HG02759 (cell line): Measurements from ENCODE around the gene ANKRD52.
"Not testable (repeated sequence)": the region's sequence is repeated elsewhere in the genome, so short reads cannot be mapped to it uniquely, and the experiment has no call there.

ENCODE experiments used
- ATAC-seq: cut with Tn5 transposase; IDR thresholded peaks from one replicate; pipeline ENCODE4 v1.9.1; 2021; ENCODE audit warnings: mild to moderate bottlenecking, moderate library complexity; ENCODE audit not compliant: unreplicated experiment

Gene ANKRD52

DNA sequence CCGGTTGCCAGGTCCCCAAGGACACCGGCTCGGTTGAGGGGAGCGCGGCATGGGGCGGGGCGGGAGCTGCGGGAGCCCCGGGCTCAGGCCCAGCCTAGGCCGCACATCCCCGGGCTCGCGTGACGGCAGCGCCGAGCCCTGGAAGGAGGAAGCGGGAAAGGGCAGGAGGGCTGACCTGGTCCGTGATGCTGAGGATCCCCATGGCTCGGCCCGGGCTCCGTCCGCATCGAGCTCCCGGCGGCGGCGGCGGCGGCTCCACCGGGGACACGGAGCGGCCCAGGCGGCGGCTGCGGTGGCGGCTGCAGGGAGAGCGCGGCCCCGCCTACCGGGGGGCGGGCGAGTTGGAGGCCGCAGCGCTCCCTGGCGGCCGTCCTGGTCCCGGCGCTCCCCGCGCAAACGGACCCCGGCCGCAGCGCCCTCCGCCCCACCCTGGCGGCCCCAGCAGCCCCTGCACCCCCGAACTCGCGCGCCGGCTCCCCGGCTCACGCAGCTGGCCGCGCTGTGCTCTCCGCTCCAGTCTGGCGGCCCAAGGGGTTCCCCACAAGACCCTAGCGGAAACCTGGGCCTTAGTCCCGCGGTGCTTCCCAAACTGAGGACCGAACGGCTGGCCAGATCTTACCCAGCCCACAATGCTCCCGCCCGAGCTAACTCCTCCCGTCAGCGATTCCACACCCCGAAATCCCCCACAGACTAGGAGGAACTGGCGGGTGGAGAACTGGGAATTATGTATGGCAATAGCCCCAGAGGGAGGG lies at the start of gene ANKRD52:
ANKRD52 (minus strand) TSS at position 317 of the 752 bp plus-strand sequence; CDS start at position 202, 115 bp downstream.
- peak; percentile 94 for ATAC-seq

DNA sequence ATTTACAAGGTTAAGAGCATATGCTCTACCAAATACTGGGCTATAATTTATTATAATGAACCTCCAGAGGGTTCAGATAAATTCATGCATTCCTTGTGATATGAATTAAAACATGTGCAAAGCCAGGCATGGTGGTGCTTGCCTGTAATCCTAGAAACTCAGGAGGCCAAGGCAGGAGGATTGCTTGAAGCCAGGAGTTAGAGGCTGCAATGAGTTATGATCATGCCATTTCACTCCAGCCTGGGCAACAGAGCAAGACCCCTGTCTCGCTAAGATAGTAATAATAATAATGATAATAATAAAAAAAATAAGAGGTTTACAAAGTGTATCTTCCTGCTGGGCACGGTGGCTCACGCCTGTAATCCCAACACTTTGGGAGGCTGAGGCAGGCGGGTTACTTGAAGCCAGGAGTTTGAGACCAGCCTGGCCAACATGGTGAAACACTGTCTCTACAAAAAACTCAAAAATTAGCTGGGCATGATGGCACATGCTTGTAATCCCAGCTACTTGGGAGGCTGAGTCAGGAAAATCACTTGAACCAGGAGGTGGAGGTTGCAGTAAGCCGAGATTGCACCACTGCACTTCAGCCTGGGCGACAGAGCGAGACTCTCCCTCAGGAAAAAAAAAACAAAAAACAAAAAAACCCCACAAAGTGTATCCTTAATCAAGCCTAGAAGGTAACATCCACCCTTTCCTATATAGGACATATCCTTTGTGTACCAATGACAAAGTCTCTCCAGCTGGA lies 49.2 kb upstream of the ANKRD52 start:
- ATAC-seq: no peak

DNA sequence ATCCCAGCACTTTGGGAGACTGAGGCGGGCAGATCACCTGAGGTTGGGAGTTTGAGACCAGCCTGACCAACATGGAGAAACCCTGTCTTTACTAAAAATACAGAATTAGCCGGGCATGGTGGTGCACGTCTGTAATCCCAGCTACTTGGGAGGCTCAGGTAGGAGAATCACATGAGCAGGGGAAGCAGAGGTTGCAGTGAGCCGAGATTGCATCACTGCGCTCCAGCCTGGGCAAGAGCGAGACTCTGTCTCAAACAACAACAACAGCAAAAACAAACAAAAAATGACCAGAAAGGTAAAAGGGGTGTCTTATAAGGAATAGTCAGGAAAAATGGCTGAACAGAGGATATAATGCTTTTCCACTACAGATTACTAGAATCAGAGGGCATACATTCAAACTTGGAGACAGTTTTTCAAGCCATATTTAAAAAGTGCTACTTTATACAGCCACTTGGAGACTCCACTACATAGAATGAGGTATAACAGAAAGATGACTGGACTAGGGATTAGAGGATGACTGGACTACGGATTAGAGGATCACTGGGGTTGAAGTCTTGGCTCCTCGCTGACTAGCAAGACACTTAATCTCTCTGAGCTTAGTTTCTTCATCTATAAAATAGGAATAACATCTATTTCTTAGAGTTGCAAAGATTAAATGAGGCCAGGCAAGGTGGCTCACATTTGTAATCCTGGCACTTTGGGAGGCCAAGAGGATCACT lies 46.8 kb upstream of the ANKRD52 start:
- ATAC-seq: no peak

DNA sequence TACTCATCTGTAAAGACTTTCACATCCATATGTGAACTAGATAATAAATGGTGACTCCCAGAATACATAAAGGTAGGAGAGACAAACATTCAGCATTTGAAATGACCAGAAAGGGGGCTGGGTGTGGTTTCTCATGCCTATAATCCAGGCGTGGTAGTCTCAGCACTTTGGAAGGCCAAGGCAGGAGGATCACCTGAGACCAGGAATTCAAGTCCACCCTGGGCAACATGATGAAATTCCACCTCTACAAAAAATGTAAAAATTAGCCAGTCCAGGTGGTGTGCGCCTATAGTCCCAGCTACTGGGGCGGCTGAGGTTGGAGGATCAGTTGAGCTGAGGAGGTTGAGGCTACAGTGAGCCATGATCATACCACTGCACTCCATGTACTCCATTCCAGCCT lies 46.1 kb upstream of the ANKRD52 start:
- ATAC-seq: no peak

DNA sequence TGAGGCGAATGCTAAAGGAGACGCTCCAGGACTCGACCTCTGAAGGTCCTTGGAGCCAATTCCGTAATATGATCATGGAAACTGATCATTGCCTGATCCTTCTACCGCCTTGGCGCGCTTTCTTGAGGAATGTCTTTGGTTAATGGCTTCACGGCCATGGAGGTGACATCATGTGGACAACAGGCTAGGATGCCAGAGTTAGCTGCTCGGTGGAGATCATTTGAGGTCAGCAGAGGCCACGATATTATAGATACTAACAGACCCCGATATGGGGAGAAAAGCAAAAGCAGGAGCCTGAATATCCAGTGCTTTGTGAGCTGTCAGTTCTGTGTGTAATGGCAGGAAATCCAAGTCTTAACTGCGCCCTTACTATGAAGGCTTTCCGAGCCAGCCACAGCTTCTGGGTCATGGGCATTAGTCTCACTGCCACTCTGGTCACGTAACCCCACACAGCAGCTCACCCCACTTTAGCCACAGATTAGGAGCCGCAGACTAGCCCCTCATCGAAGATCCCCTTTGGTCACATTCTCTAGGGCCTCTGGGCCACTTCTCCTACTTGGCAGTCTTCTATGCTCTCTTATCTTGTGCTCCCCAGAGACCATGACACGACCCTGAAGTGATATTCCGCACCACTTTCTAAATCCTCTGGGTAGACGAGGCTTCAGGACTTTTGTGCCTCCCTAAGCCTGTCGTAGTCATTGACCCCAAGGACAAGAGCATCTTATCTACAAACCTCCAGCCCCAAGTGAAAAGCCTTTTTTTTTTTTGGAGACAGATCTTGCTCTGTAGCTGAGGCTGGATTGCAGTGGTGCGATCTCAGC lies 42.7 kb upstream of the ANKRD52 start:
- ATAC-seq: no peak

DNA sequence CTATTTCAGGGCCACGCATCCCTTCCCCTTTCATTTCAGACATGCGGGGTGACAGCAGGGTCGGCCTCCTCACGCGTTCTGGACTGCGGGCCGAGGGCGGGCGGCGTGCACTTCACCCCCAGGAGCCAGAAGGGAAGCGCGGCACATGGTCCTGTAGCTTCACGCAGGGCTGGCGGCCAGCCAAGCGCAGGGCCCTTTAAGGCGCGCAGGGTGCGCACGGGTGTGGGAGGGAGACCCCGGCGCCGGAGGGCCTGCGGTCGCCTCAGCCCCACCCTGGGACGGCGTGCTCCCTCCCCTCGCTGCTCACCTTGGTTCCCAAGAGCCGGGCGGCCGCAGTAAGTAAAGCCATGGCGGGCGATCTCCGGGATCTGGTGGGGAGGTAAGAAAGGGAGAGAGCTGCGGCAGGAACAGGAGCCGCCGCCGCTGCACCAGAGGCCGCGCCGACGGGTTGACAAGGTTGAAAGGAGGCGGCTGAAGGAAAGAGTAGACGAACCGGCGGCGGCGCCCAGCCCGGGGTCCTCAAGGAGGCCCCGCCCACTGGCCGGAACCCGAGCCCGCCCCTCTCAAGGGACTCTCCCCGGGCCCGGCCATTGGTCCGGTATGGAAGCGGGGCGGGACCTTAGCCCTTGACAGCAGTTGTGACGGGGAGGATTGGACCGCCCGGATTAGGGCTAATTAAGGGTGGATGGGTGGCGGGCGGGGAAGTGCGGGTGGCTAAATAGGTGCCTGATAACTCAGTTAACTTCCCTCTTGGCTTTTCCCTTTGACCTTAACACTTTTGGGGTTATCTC lies 41.9 kb upstream of the ANKRD52 start, which contains the start of gene CS:
CS (minus strand) TSS at position 478 of the 791 bp plus-strand sequence; CDS start at position 349, 129 bp downstream.
- ATAC-seq: peak; percentile 92

DNA sequence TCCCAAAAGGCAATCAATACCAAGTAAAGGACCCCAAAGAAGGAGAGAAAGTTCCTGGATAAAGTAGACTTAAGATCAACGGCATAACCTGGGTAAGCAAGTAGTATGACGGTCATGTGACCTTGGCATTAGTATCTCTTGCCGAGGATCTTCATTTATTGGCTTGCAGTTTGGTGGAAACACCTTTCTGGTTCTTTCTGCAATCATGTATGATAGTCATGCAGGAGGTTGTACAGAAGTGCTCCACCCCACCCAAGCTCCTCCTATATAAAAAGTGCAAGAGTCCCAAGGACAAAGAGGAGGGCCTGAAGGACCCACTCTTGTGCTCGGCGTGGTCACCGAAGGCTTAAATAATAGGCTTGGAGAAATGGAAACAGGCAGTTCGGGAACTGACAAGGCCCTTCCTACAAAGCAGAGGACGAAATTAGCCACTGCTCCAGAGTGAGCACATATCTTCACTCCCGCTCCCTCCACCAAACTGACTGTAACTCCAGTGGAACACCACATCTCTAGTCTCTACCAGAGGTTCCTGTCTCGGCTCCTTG lies 41.2 kb upstream of the ANKRD52 start:
- no peak for ATAC-seq

DNA sequence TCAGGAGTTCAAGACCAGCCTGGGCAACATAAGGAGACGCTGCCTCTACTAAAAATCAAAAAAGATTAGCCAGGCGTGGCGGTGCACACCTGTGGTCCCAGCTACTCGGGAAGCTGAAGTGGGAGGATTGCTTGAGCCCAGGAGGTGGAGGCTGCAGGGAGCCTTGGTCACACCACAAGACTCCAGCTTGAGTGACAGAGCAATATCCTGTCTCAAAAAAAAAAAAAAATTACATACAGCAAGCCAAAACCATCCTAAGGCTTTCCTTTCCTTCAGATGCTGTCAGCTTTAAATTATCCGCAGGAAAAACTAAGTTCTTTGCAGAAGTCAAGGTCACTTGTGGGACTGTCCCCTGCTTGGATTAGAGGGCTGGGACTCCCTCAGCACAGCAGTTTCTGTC lies 40.6 kb upstream of the ANKRD52 start:
- no peak for ATAC-seq

DNA sequence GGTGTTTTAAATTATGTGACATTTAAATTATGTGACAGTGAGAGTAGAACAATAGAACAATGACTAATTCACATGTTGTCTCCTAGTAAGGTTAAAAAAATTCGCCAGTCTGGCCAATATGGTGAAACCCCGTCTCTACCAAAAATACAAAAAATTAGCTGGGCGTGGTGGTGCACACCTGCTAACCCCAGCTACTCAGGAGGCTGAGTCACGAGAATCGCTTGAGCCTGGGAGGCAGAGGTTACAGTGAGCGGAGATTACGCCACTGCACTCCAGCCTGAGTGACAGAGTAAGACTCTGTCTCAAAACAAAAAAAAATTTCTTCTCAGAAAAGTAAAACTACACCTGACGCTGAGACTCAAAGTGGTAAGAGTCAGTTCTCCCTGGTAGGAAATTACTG lies 39.2 kb upstream of the ANKRD52 start:
- ATAC-seq: no peak

DNA sequence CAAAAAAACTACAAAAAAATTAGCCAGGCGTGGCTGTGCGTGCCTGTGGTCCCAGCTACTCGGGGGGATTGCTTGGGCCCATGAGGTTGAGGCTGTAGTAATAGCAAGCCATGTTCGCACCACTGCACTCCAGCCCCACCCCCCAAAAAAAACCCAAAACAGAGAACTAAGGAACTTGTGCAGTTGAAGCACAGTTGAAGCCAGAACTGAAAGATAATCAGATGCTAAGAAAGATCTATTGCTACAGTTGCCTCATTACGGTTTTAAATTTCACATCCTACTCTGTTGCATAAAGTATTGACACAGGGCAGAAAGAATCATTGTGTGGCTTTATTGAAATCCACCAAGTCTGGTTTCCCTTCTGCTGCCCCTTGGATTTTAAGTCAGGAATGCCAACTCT lies 38.1 kb upstream of the ANKRD52 start:
- ATAC-seq: no peak

DNA sequence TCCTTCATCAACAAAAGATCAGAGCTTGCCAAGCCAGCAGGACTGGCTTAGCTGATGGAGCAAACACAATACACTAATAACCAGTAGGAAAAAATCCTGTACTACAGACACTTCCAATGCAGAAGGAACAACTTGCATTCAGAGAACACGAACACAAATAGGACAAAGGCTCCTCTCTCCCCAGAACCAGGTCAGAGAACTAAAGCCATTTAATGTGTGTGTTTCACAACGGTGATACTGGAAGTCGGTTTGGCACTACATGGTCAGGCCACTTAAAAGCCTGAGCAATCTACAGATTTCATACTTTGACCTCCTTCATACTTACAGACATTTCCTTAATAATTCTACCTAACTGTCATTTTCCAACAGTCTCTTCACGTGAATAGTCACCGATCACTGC lies 35.6 kb upstream of the ANKRD52 start:
- no peak for ATAC-seq

DNA sequence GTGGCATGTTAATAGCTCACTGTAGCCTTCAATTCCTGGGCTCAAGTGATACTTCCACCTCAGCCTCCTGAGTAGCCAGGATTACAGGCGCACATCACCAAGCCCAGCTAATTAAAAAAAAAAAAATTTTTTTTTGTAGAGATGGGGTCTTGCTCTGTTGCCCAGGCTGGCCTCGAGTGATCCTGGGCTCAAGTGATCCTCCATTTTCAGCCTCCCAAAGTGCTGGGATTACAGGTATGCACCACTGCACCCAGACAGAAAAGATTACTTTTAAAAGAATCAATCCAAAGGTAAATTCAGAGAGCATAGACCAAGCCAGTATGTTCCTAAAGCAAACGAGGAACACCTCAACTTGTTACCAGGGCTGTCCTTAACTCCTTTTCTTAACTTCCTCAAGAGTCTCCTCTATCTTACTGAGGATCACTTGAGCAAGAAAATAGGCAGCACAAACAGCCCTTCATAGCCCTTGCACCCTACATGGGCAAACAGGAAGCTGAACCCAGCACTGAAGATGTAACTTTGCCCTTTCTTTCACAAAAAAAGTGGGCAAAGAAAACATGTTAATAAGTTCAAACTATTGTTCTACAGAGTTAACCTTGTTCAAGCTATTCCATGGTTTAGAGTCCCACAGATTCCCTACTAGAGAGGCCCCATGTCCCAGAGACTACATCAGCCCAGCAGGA lies 30.7 kb upstream of the ANKRD52 start:
- ATAC-seq: no peak

DNA sequence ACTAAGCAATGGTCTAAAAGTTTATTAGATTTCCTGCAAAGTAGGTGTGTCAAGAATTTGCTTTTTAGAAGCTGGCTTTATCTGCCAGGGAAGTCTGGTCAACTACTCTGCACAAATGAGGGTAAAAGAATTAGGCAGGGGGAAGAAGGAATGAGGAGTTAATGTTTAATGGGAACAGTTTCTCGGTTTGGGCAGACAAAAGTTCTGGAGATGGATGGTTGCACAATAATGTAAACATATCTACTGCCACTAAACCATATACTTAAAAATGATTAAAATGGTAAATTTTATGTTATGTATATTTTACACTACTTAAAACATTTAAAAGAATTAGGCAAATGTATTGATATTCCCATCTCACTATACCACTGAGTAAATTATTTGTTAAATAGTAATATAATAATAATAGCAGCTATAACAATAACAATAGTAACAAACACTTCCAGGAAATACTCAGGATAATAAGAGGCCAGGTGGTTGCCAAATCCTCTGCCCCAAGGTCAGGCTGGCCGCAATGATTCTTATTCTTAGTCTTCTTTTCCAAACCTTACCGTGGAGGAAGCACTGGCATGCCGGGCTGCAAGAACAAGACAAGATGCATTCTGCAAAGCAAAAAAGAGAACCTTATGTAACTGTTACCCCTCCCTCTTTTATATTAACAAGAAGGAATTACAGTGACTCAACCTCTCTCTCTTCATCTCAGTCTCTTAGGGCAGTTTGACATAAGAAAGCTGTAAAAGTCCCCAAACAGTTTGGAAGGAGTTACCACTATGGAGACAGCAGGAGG lies 28.1 kb upstream of the ANKRD52 start:
- ATAC-seq: no peak

DNA sequence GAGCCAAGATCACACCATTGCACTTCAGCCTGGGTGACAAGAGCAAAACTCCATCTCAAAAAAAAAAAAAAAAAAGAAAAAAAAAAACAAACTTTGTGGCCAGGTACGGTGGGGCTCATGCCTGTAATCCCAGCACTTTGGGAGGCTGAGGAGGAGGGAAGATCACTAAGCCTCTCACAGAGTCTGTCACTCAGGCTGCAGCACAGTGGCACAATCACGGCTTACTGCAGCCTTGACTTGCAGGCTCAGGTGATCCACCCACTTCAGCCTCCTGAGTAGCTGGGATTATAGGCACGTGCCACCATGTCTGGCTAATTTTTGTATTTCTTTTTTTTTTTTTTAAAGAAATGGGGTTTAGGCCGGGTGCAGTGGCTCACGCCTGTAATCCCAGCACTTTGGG lies 26.1 kb upstream of the ANKRD52 start:
- ATAC-seq: not testable (repeated sequence)

DNA sequence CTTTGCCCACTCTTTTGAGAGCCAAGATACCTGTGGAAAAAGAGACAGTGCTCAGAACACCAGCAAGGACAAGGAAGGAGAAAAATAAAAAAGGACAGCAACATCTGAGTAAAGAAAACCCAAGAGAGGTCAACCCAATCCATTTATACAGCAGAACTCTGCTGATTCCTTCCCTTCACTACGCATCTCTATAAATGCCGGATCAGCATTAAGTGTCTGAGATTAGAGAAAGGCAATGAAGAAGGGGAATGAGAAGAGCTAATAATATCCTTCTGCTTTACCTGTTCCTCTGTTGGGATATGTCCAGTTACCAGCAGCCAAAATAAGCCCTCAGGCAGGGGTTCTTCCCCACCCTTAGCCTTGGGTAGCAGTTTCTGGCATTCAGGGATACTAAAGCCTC lies 24.4 kb upstream of the ANKRD52 start:
- no peak for ATAC-seq

DNA sequence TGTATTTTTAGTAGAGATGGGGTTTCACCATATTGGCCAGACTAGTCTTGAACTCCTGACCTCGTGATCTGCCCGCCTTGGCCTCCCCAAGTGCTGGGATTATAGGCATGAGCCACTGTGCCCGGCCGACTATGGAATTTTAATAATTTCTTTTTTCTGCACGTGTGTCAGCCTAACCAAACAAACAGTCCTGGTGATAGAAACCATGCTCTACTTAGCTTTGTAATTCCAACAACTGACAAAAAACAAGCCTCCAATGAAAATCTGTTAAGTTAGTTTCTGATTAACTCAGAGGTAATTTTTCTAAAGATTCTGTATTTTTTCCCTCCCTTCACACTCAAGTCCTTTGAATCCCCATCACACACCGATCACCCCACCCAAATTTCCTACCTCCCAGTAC lies 23.8 kb upstream of the ANKRD52 start:
- ATAC-seq: no peak

DNA sequence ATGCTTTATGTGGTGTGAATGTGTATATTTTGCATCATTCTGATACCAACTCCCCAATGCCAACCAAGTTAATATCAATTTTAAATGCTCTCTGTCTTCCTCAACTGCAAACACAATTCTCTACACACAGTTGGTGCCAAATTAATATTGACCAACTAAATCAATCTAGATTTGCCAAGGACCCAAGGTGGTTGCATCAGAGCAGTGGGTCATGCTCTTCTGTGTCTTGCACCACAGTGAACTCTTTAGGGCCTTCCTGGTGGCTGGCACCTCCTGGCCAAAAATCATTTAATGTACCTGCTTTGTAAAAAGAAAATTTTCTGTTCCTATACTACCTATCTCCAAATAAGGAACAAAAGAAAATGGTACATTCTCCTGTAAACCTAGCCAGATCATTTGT lies 22.7 kb upstream of the ANKRD52 start:
- ATAC-seq: no peak

DNA sequence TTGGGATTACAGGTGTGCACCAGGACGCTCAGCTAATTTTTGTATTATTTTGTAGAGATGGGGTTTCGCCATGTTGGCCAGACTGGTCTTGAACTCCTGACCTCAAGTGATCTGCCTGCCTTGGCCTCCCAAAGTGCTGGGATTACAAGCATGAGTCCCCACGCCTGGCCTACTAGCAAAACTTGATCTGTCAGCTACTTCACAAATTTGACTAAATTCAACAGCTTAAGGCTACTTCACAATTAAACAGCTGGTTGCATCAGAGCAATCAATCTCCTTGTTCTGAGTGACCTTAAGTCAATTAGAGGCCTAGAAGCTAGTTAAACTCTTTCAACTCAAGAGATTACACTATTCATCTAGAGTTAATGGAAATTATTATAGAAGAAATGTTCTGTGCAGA lies 20.7 kb upstream of the ANKRD52 start:
- ATAC-seq: no peak
